GM19240 (cell line): Measurements from ENCODE around the gene IGFL2.
"Not testable (repeated sequence)": the region's sequence is repeated elsewhere in the genome, so short reads cannot be mapped to it uniquely, and the experiment has no call there.

Experiments
- DNase-seq: peaks from one replicate; pipeline ENCODE4 v3.0.0; 2011; ENCODE audit warnings: low spot score; ENCODE audit not compliant: insufficient read length

IGFL2 gene

GRCh38 chr19:46141421-46141820 is 6.6 kb upstream of the IGFL2 start:
- DNase-seq: no peak

- no peak for DNase-seq
These were observed 5.7 kb upstream of the IGFL2 start for GRCh38 chr19:46142294-46142693.

GRCh38 chr19:46144756-46145155 is 3.3 kb upstream of the IGFL2 start:
- no peak for DNase-seq

DNA sequence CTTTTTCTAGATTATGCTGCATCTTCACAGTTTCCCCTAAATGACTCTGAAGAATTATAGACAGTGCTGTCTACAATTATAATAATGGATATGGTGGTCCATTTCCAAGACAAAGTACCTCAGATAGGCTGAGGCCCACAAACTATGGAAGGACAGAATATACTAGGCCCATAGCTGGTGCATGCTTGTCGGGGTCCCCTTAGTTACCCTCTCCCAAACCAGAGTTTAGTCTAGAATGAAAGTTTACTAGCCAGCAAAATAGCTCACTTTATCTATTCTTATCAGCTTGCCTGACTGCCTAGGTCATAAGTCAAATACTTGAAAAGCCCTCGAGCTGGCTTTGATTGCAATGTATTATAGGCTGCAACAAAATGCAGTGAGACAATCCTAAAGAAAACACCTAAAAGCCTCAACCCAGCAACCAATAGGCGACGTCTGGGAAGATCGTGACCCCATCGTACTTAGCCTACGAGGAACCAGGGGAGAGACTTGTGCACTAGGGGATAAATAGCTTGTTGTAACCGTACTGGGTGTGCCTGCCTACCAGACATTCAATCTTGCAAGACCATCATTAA is 785 bp upstream of the IGFL2 start:
- no peak for DNase-seq

DNA sequence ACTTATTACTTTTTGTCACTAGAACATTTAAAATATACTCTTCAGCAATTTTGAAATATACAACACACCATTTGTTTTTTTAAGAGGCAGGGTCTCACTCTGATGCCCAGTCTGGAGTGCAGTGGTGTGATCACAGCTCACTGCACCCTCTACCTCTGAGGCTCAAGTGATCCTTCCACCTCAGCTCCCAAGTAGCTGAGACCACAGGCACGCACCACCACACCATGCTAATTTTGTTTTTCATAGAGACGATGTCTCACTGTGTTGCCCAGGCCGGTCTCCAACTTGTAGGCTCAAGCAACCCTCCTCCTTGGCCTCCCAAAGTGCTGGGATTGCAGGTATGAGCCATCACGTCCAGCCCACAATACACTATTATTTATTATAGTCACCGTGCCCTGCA is 2.6 kb downstream of the IGFL2 start:
- no peak for DNase-seq

GRCh38 chr19:46155237-46155636 is 7.2 kb downstream of the IGFL2 start:
- DNase-seq: no peak

- DNase-seq: no peak
These were observed 11.6 kb downstream of the IGFL2 start for GRCh38 chr19:46159418-46160232.

DNA sequence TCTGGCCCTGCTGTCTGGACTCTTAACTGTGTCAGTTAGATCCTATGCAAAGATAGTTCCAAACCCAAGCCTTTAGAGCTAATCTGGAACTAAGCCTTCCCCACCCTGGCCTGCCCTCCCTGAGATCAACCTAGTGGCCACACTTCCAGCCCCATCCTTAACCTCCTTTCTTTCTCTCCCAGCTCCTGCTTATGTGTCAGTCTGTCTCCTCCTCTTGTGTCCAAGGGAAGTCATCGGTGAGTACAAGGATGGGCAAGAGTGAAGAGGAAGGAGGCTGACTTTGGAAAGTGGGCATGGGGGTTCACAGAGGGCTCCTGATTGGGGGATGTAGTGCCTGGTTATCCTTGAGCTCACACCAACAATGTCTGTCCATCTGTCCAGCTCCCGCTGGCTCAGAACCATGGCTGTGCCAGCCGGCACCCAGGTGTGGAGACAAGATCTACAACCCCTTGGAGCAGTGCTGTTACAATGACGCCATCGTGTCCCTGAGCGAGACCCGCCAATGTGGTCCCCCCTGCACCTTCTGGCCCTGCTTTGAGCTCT is 12.3 kb downstream of the IGFL2 start:
- DNase-seq: no peak

DNA sequence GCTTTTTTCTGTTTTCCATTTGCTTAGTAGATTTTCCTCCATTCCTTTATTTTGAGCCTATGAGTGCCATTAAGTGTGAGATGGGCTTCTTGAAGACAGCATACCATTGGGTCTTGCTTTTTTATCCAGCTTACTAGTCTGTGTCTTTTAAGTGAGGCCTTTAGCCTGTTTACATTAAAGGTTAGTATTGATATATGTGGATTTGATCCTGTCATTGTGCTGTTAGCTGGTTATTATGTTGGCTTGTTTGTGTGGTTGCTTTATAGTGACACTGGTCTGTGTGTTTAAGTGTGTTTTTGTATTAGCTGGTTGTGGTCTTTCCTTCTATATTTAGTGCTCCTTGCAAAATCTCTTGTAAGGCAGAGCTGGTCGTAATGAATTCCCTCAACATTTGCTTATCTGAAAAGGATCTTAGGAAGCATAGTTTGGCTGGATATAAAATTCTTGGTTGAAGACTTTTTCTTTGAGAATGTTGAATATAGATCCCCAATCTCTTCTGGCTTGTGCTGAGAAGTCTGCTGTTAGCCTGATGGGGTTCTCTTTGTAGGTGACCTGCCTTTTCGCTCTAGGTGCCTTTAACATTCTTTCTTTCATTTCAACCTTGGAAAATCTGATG is 13.7 kb downstream of the IGFL2 start:
- DNase-seq: not testable (repeated sequence)

DNA sequence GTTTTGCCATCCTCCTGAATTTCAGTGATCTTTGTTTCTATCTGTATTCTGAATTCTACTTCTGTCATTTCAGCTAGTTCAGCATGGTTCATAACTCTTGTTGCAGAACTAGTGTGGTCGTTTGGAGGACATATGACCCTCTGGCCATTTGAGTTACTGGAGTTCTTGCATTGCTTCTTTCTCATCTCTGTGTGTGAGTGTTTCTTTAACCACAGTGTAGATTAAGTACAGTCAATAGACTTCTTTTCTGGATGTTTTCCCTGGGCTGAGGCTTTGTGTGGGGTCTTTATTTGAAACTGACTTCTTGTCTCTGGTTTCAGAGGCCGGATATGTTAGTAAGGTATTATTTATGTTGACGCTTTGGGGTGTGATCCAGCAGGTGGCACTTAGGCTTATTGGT is 14.7 kb downstream of the IGFL2 start:
- DNase-seq: no peak

GRCh38 chr19:46173886-46174480 is 25.9 kb downstream of the IGFL2 start:
- DNase-seq: no peak

DNA sequence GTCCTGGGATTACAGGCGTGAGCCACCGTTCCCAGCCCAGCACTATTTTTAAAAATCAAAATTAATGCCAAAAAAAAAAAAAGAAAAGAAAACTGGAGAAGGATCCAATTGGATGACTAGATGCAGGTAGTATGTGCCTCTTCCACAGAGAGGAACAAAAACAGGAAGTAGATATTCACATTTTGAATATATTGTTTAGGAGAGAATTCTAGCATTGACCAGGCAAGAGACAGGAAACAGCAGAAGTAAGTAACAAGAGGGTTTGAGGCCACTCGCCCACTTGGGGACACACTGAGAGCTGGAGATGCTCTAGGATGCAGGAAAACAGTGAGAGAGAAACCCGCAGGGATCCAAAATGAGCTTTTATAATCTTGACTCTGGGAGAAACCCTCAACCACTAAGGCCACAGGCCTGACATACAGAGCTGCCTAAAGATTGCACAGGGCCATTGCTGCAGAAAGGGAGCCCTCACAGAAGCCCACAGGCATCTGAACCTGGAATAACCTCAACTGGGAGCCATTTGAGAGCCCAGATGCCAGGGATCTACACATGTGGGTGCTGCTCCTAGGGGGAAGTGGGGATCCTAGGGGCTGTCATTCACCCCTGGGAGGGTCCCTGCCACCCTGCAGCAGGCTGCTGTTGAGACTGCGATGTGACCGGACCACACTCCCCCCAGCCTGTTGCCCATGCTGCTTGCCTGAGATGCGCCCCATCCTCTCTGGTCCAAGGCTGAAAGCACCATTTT is 28.2 kb downstream of the IGFL2 start:
- DNase-seq: no peak

- no peak for DNase-seq
These were observed 31.2 kb downstream of the IGFL2 start for GRCh38 chr19:46179076-46179759.

DNA sequence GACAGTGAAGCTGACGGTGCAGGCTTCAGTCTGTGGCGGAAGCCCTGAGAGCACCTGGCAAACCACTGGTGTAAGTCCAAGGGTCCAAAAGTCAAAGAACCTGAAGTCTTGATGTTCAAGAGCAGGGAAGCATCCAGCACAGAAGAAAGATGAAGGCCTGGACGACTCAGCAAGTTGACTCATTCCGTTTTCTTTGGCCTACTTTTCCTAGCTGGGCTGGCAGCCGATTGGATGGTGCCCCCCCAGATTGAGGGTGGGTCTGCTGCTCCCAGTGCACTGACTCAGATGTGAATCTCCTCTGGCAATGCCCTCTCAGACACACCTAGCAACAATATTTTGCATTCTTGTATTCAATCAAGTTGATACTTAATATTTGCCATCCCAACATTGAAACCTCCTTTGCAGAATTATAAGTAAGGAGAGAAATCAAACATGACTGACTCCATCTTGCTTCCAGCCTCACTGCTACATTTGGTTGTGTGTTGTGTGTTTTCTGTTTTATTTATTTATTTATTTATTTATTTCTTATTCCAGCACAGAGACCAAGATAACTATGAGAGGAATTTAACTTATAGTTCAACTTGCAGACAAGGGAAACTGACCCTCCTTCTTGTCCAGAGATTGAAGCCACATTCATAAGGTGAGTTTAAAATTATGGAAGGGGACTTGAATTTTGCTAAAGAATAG is 32.8 kb downstream of the IGFL2 start:
- DNase-seq: no peak

GRCh38 chr19:46181388-46181779 is 33.3 kb downstream of the IGFL2 start:
- no peak for DNase-seq

- no peak for DNase-seq
These were observed 34.4 kb downstream of the IGFL2 start for GRCh38 chr19:46182476-46182875.

DNA sequence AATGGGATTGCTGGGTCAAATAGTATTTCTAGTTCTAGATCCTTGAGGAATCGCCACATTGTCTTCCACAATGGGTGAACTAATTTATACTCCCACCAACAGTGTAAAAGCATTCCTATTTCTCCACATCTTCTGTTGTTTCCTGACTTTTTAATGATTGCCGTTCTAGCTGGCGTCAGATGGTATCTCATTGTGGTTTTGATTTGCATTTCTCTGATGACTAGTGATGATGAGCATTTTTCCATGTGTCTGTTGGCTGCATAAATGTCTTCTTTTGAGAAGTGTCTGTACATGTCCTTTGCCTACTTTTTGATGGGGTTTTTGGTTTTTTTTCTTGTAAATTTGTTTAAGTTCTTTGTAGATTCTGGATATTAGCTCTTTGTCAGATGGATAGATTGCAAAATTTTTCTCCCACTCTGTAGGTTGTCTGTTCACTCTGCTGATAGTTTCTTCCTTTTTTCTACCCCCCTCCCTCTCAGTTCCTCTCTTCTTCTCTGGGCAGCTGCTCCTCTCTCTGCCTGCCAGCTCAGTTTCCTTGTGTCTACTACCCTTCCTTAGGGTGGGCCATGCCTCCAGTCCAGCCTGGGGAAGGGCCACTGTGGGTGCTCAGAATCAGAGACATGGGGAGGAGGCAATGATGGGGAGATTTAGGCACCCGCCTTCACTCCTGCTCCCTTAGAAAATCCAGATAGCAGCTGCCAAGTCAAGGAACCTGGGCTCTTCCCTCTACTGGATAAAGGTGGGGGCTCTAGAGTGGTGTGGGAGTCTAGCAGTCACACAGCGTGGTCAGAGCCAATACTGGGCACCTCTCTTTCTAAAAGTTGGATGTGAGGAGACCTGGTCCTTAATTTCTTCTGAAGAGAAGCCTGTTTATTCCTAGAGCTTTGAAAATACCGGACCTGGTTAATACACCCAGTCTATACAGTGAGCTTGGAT is 37.0 kb downstream of the IGFL2 start:
- not testable (repeated sequence) for DNase-seq

GRCh38 chr19:46186101-46186716 is 38.2 kb downstream of the IGFL2 start:
- no peak for DNase-seq

- DNase-seq: no peak
These were observed 38.7 kb downstream of the IGFL2 start for GRCh38 chr19:46186717-46187101.
